Astrocyte of the hippocampus (primary cell): ENCODE results near the gene FAM89B.
"Not testable (repeated sequence)": the region's sequence is repeated elsewhere in the genome, so short reads cannot be mapped to it uniquely, and the experiment has no call there.

Experiments
- DNase-seq: peaks from one replicate; pipeline ENCODE4 v3.0.0; 2011; ENCODE audit warnings: low read depth, low spot score

FAM89B gene

GRCh38 chr11:65556470-65557279, 15.7 kb upstream of the FAM89B start:
- DNase-seq: peak; percentile 20

- peak; percentile 46 for DNase-seq
These were observed 14.9 kb upstream of the FAM89B start for GRCh38 chr11:65557280-65558001.

GRCh38 chr11:65558002-65558929, 14.1 kb upstream of the FAM89B start, which contains the start of gene LTBP3:
Gene LTBP3 (minus strand): TSS chr11:65558359. CDS start chr11:65557959, 400 bp downstream.
- DNase-seq: peak; percentile 96

GRCh38 chr11:65558930-65559509, 13.3 kb upstream of the FAM89B start:
- DNase-seq: peak; percentile 93

- peak; percentile 58 for DNase-seq
These were observed 12.8 kb upstream of the FAM89B start for GRCh38 chr11:65559535-65559934.

GRCh38 chr11:65559951-65560537, 12.3 kb upstream of the FAM89B start:
- DNase-seq: peak; percentile 68

GRCh38 chr11:65560555-65561418, 11.6 kb upstream of the FAM89B start:
- DNase-seq: peak; percentile 86

GRCh38 chr11:65562020-65562419, 10.3 kb upstream of the FAM89B start:
- DNase-seq: no peak

GRCh38 chr11:65562788-65563187, 9.6 kb upstream of the FAM89B start:
- no peak for DNase-seq

GRCh38 chr11:65563601-65564000, 8.7 kb upstream of the FAM89B start:
- DNase-seq: no peak

- DNase-seq: not testable (repeated sequence)
These were observed 7.3 kb upstream of the FAM89B start for GRCh38 chr11:65564879-65565559.

GRCh38 chr11:65565624-65566453, 6.5 kb upstream of the FAM89B start:
- DNase-seq: no peak

- DNase-seq: no peak
These were observed 3.0 kb upstream of the FAM89B start for GRCh38 chr11:65569164-65569972.

GRCh38 chr11:65569973-65570918, 2.1 kb upstream of the FAM89B start, which contains the start of gene ZNRD2:
Gene ZNRD2 (plus strand): TSS chr11:65570477. CDS start chr11:65570492, 15 bp downstream.
- peak; percentile 100 for DNase-seq

GRCh38 chr11:65571420-65571819, 918 bp upstream of the FAM89B start:
- no peak for DNase-seq

GRCh38 chr11:65571940-65572339, 398 bp upstream of the FAM89B start:
- DNase-seq: peak; percentile 70
